CD14-positive monocyte (primary cell): ENCODE data around the gene DPP6. TPM values are rescaled to one million over a fixed set of nuclear protein-coding genes. Genes with fewer than 3 reads are reported as not detected.

Experiments used
- DNase-seq, 3 donors: peaks; one replicate each; pipeline ENCODE4 v3.0.0-alpha.2; 2011 to 2022
- H2AFZ ChIP-seq: 2 replicates; pipeline ENCODE4 v1.6.0; 2012; ENCODE audit warnings: mild to moderate bottlenecking, low read depth, low read length, inconsistent platforms; ENCODE audit not compliant: insufficient read depth, poor library complexity, severe bottlenecking
- H3K27ac ChIP-seq, 2 donors: 1 replicate in 1 of 2; 2 replicates in 1 of 2; pipeline ENCODE4 v1.5.1; 2012 to 2013; ENCODE audit warnings: low read length in 2 of 2, control low read depth in 1 of 2, inconsistent platforms in 1 of 2, low read depth in 1 of 2, mild to moderate bottlenecking in 1 of 2
- H3K27me3 ChIP-seq, 2 donors: one replicate each; pipeline versions ENCODE4 v1.6.0 to v1.6.1; 2011 to 2013; ENCODE audit warnings: low read length in 2 of 2; ENCODE audit not compliant: control insufficient read depth in 2 of 2, insufficient read depth in 2 of 2
- H3K36me3 ChIP-seq, 2 donors: replicated peaks in 1 of 2; 1 replicate in 1 of 2; 2 replicates in 1 of 2; pipeline versions ENCODE4 v1.5.1 to v1.6.1; 2012 to 2013; ENCODE audit warnings: low read length in 2 of 2, control low read depth in 1 of 2, inconsistent platforms in 1 of 2, mild to moderate bottlenecking in 1 of 2; ENCODE audit not compliant: insufficient read depth in 2 of 2, control insufficient read depth in 1 of 2
- H3K4me1 ChIP-seq, 2 donors: 1 replicate in 1 of 2; 2 replicates in 1 of 2; pipeline versions ENCODE4 v1.5.1 to v1.6.1; 2012 to 2013; ENCODE audit warnings: low read length in 2 of 2, control low read depth in 1 of 2, inconsistent platforms in 1 of 2, mild to moderate bottlenecking in 1 of 2, moderate library complexity in 1 of 2; ENCODE audit not compliant: insufficient read depth in 2 of 2, control insufficient read depth in 1 of 2
- H3K4me2 ChIP-seq: replicated peaks from 2 replicates; pipeline ENCODE3; 2012; ENCODE audit warnings: low read length, moderate library complexity, mild to moderate bottlenecking; ENCODE audit not compliant: poor library complexity, severe bottlenecking; ENCODE audit errors: extremely low read depth
- H3K4me3 ChIP-seq, 3 experiments: fragments of 200-600 bp in 1 of 3; sonication (generic) in 1 of 3; replicated peaks in 1 of 3; 1 replicate in 2 of 3; 2 replicates in 1 of 3; pipeline ENCODE4 v1.5.1; 2011 to 2013; ENCODE audit warnings: low read length in 3 of 3, mild to moderate bottlenecking in 3 of 3, control low read depth in 2 of 3, low read depth in 2 of 3, inconsistent platforms in 1 of 3, moderate library complexity in 1 of 3
- H3K79me2 ChIP-seq: 2 replicates; pipeline ENCODE4 v1.6.0; 2012; ENCODE audit warnings: mild to moderate bottlenecking, control low read depth, inconsistent platforms, low read length, moderate library complexity; ENCODE audit not compliant: insufficient read depth
- H3K9ac ChIP-seq: 2 replicates; pipeline ENCODE4 v1.6.0; 2017; ENCODE audit warnings: low read length, mild to moderate bottlenecking; ENCODE audit not compliant: insufficient read depth, poor library complexity, severe bottlenecking
- H3K9me3 ChIP-seq, 2 donors: replicated peaks in 1 of 2; 1 replicate in 1 of 2; 2 replicates in 1 of 2; pipeline versions ENCODE4 v1.5.1 to v1.6.1; 2012 to 2013; ENCODE audit warnings: low read length in 2 of 2, control low read depth in 1 of 2; ENCODE audit not compliant: control insufficient read depth in 1 of 2, insufficient read depth in 1 of 2
- H4K20me1 ChIP-seq: 2 replicates; pipeline ENCODE4 v1.6.0; 2012; ENCODE audit warnings: mild to moderate bottlenecking, low read length, control low read depth, moderate library complexity; ENCODE audit not compliant: insufficient read depth
- H3K27ac Mint-ChIP-seq, 7 donors: one replicate each; pipeline ENCODE4 v1.8.0; 2020; ENCODE audit warnings: mild to moderate bottlenecking in 7 of 7, mixed read lengths in 7 of 7, moderate library complexity in 6 of 7, inconsistent platforms in 2 of 7
- H3K27me3 Mint-ChIP-seq, 3 donors: one replicate each; pipeline ENCODE4 v1.8.0; 2021 to 2022; ENCODE audit warnings: low read depth in 3 of 3, mild to moderate bottlenecking in 3 of 3, mixed read lengths in 3 of 3, moderate library complexity in 3 of 3, inconsistent platforms in 1 of 3
- H3K36me3 Mint-ChIP-seq, 2 donors: one replicate each; pipeline ENCODE4 v1.8.0; 2020; ENCODE audit warnings: mixed read lengths in 2 of 2, inconsistent platforms in 1 of 2, mild to moderate bottlenecking in 1 of 2
- H3K4me1 Mint-ChIP-seq: one replicate; pipeline ENCODE4 v1.8.0; 2020; ENCODE audit warnings: mild to moderate bottlenecking, mixed read lengths
- H3K4me3 Mint-ChIP-seq, 2 donors: one replicate each; pipeline ENCODE4 v1.8.0; 2020; ENCODE audit warnings: mild to moderate bottlenecking in 2 of 2, mixed read lengths in 2 of 2, moderate library complexity in 1 of 2
- H3K9me3 Mint-ChIP-seq, 7 donors: one replicate each; pipeline ENCODE4 v1.8.0; 2020 to 2022; ENCODE audit warnings: mixed read lengths in 7 of 7, mild to moderate bottlenecking in 6 of 7, moderate library complexity in 6 of 7, inconsistent platforms in 2 of 7
- WGBS: methylation state at CpG from one replicate; pipeline ENCODE4 v1.1.5; 2013; ENCODE audit warnings: missing lambda C conversion rate; ENCODE audit not compliant: insufficient coverage; 5-methylcytosine and 5-hydroxymethylcytosine counted together
- intact Hi-C, 2 donors: fragments of 100-400 bp; cut with micrococcal nuclease; formaldehyde crosslinking; loops; one replicate each; pipeline versions ENCODE4 v1.15.0 to v1.15.1; 2023
- polyA plus RNA-seq, 3 donors: library from polyadenylated mRNA; depleted of rRNA in 1 of 3; unstranded in 2 of 3; stranded (reverse) in 1 of 3; fragments of 300-500 nt in 2 of 3; fragments of >200 nt in 1 of 3; fragmentation: Illumina TruSeq in 2 of 3; gene quantifications; 1 replicate in 2 of 3; 2 replicates in 1 of 3; pipeline ENCODE4 v1.2.3, GENCODE V29; 2012 to 2021
- TF ChIP-seq, protein P1 (sequence below): fragments of 200-600 bp; IDR thresholded peaks from one replicate; pipeline ENCODE4 v1.8.0; 2022; ENCODE audit warnings: antibody characterized with exemption, mild to moderate bottlenecking

The DPP6 gene
- polyA plus RNA-seq, 3 donors, result not detected

DNA sequence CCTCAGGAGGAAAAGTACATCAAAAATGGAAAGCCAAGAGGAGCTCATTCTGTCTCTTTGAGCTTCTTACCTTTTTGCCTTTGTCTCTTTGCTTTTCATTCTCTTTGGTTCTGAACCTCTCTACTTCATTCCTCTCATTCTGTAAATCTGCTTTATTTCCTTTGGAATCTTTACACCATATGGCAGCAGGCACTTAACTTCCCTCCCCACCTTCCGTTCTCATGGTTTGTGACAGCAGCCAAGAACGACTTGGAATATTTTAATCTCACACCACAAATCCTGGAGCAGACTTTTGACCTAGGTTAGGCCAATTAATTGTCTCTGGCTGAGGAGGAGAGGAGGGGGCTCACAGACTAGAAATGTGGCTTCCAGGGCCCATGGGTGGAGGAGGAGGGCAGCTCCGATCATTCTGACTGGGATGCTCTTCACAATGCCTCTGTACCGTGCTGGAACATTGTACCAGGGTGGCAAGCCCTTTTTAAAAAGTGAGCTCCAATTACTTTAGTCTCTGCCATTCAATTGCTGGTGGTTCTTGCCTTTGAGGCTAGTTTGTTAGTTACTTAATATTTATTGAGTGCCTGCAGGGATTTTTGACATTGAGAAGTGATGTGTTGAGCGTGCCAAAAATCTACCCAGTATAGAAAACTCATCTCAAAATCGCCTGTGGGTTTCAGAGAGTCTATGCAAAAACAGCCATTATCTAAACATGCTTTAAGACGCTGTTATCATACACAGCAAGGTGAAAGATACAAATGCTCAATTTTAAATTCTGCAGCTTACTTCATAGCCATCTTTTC is 386.6 kb downstream of the DPP6 start:
- 90% methylated on average over 2 of the region's 7 CpGs for WGBS
- Histone ChIP-seq H3K9me3 (peaks cover 17% of the 10 kb centered on the region in 2 donors), H3K9ac (no peak overlapping the region), H3K36me3 (no peaks in the 10 kb centered on the region), H3K4me3 (no peak overlapping the region), H4K20me1 (no peaks in the 10 kb centered on the region), H3K4me2 (no peak overlapping the region), H2AFZ (no peak overlapping the region), H3K4me1 (no peaks in the 10 kb centered on the region), H3K27me3 (no peaks in the 10 kb centered on the region), H3K27ac (no peak overlapping the region), H3K79me2 (no peaks in the 10 kb centered on the region)
- Mint-ChIP-seq H3K27me3 (peaks cover 0 to 3% (median 0%) of the 10 kb centered on the region in 3 donors), H3K27ac (no peak overlapping the region), H3K36me3 (no peaks in the 10 kb centered on the region), H3K9me3 (peaks cover 0 to 23% (median 10%) of the 10 kb centered on the region in 7 donors), H3K4me1 (no peaks in the 10 kb centered on the region), H3K4me3 (no peak overlapping the region)
- TF ChIP-seq, protein P1, sequence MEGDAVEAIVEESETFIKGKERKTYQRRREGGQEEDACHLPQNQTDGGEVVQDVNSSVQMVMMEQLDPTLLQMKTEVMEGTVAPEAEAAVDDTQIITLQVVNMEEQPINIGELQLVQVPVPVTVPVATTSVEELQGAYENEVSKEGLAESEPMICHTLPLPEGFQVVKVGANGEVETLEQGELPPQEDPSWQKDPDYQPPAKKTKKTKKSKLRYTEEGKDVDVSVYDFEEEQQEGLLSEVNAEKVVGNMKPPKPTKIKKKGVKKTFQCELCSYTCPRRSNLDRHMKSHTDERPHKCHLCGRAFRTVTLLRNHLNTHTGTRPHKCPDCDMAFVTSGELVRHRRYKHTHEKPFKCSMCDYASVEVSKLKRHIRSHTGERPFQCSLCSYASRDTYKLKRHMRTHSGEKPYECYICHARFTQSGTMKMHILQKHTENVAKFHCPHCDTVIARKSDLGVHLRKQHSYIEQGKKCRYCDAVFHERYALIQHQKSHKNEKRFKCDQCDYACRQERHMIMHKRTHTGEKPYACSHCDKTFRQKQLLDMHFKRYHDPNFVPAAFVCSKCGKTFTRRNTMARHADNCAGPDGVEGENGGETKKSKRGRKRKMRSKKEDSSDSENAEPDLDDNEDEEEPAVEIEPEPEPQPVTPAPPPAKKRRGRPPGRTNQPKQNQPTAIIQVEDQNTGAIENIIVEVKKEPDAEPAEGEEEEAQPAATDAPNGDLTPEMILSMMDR, result no peak
- intact Hi-C loops, result no loop called here
- DNase-seq, result no peak

- Histone ChIP-seq H3K27me3 (no peaks in the 10 kb centered on the region), H3K36me3 (no peaks in the 10 kb centered on the region), H4K20me1 (no peaks in the 10 kb centered on the region), H3K9ac (no peak overlapping the region), H2AFZ (no peak overlapping the region), H3K9me3 (peaks cover 12 to 17% of the 10 kb centered on the region in 2 donors), H3K4me2 (no peak overlapping the region), H3K79me2 (no peaks in the 10 kb centered on the region), H3K4me1 (no peaks in the 10 kb centered on the region), H3K4me3 (no peak overlapping the region), H3K27ac (no peak overlapping the region)
- DNase-seq, result no peak
- Mint-ChIP-seq H3K9me3 (peaks cover 0 to 26% (median 10%) of the 10 kb centered on the region in 7 donors), H3K4me3 (no peak overlapping the region), H3K27ac (no peak overlapping the region), H3K27me3 (peaks cover 0 to 3% (median 0%) of the 10 kb centered on the region in 3 donors), H3K36me3 (no peaks in the 10 kb centered on the region), H3K4me1 (no peaks in the 10 kb centered on the region)
- TF ChIP-seq, protein P1, result no peak
- intact Hi-C loops, result no loop called here
- 92% methylated on average over 6 of the region's 9 CpGs for WGBS
Measured at GRCh38 chr7:154440058-154440457, 387.9 kb downstream of the DPP6 start.
